HEK293 (cell line): ENCODE measurements around the gene HMGN5.

Source experiments
- CTCF ChIA-PET: fragments of 350-600 bp; formaldehyde crosslinking; extraction: SDS; loops from one replicate; lab custom pipeline; 2021; ENCODE audit warnings: antibody characterized with exemption; lab: Yijun Ruan, JAX
- POLR2A ChIA-PET: fragments of 300-600 bp; formaldehyde crosslinking; extraction: SDS; loops from one replicate; lab custom pipeline; 2020; ENCODE audit warnings: antibody characterized with exemption, inconsistent platforms; lab: Yijun Ruan, JAX
- H3K27ac ChIP-seq: fragments of 200-500 bp; sonication (Bioruptor generic); 2 replicates; pipeline ENCODE4 v1.5.1; 2014; ENCODE audit warnings: low read depth, low read length, control low read depth, inconsistent platforms; ENCODE audit errors: extremely low read depth
- H3K36me3 ChIP-seq, 2 experiments: fragments of 200-500 bp in 1 of 2; sonication (Bioruptor generic) in 1 of 2; 1 replicate in 1 of 2; 2 replicates in 1 of 2; pipeline ENCODE4 v1.5.1; 2014 to 2017; ENCODE audit warnings: inconsistent platforms in 2 of 2, low read length in 2 of 2; ENCODE audit not compliant: control insufficient read depth in 2 of 2, insufficient read depth in 1 of 2
- H3K4me1 ChIP-seq: fragments of 200-500 bp; sonication (Bioruptor generic); 2 replicates; pipeline ENCODE4 v1.5.1; 2014; ENCODE audit warnings: mild to moderate bottlenecking, low read length, inconsistent platforms; ENCODE audit not compliant: control insufficient read depth, insufficient read depth
- H3K4me3 ChIP-seq: 2 replicates; pipeline ENCODE4 v1.5.1; 2011; ENCODE audit warnings: low read depth, mild to moderate bottlenecking, control low read depth, low read length, moderate library complexity
- H3K9me3 ChIP-seq: fragments of 200-500 bp; sonication (Bioruptor generic); 2 replicates; pipeline ENCODE4 v1.5.1; 2014; ENCODE audit warnings: low read depth, low read length, inconsistent platforms; ENCODE audit not compliant: control insufficient read depth, insufficient read depth
- HOXD13 ChIP-seq: sonication (generic); formaldehyde crosslinking; IDR thresholded peaks from 2 replicates; pipeline ENCODE4 v1.8.0; 2022; ENCODE audit warnings: missing genetic modification reagents, borderline replicate concordance
- IKZF3 ChIP-seq: fragments of 450-650 bp; IDR thresholded peaks from 2 replicates; pipeline ENCODE4 v1.5.0; 2018; ENCODE audit warnings: missing biosample characterization, mild to moderate bottlenecking, missing genetic modification characterization, moderate library complexity
- SALL2 ChIP-seq: fragments of 450-650 bp; formaldehyde crosslinking; IDR thresholded peaks from 2 replicates; pipeline ENCODE4 v1.5.0; 2017; ENCODE audit warnings: missing biosample characterization, mild to moderate bottlenecking, missing genetic modification characterization, borderline replicate concordance
- ZNF10 ChIP-seq: fragments of 450-650 bp; formaldehyde crosslinking; IDR thresholded peaks from 2 replicates; pipeline ENCODE4 v1.5.1; 2017; ENCODE audit warnings: missing biosample characterization, missing genetic modification characterization
- ZNF155 ChIP-seq: fragments of 450-650 bp; formaldehyde crosslinking; IDR thresholded peaks from 2 replicates; pipeline ENCODE4 v1.5.1; 2016; ENCODE audit warnings: missing biosample characterization, missing genetic modification characterization
- ZNF292 ChIP-seq: fragments of 450-650 bp; formaldehyde crosslinking; IDR thresholded peaks from 2 replicates; pipeline ENCODE4 v1.5.1; 2016; ENCODE audit warnings: low read depth, missing biosample characterization, missing genetic modification characterization, borderline replicate concordance
- ZNF335 ChIP-seq: fragments of 450-650 bp; formaldehyde crosslinking; conservative IDR thresholded peaks from 2 replicates; pipeline ENCODE4 v1.5.1; 2016; ENCODE audit warnings: missing biosample characterization, missing genetic modification characterization
- ZNF354C ChIP-seq: fragments of 450-650 bp; formaldehyde crosslinking; IDR thresholded peaks from 2 replicates; pipeline ENCODE4 v1.5.1; 2016; ENCODE audit warnings: missing biosample characterization, missing genetic modification characterization, low read depth, borderline replicate concordance
- ZNF433 ChIP-seq: fragments of 450-650 bp; formaldehyde crosslinking; IDR thresholded peaks from 2 replicates; pipeline ENCODE4 v1.5.1; 2016; ENCODE audit warnings: missing biosample characterization, missing genetic modification characterization, low read depth
- ZNF529 ChIP-seq: fragments of 450-650 bp; formaldehyde crosslinking; IDR thresholded peaks from 2 replicates; pipeline ENCODE4 v1.5.1; 2017; ENCODE audit warnings: missing genetic modification characterization, missing biosample characterization; ENCODE audit not compliant: insufficient replicate concordance
- ZNF623 ChIP-seq: fragments of 450-650 bp; formaldehyde crosslinking; IDR thresholded peaks from 2 replicates; pipeline ENCODE4 v1.5.1; 2016; ENCODE audit warnings: missing biosample characterization, missing genetic modification characterization
- ZNF707 ChIP-seq: fragments of 450-650 bp; formaldehyde crosslinking; IDR thresholded peaks from 2 replicates; pipeline ENCODE4 v1.5.1; 2016; ENCODE audit warnings: missing biosample characterization, missing genetic modification characterization
- ZNF76 ChIP-seq: fragments of 450-650 bp; formaldehyde crosslinking; IDR thresholded peaks from 2 replicates; pipeline ENCODE4; 2016; ENCODE audit warnings: low read depth, missing biosample characterization, missing genetic modification characterization, borderline replicate concordance
- ZXDB ChIP-seq: fragments of 450-650 bp; formaldehyde crosslinking; IDR thresholded peaks from 2 replicates; pipeline ENCODE4 v1.5.1; 2016; ENCODE audit warnings: missing biosample characterization, missing genetic modification characterization
- TF ChIP-seq, protein P1 (sequence below): fragments of 450-650 bp; formaldehyde crosslinking; optimal IDR thresholded peaks from 2 replicates; pipeline ENCODE3; 2016; ENCODE audit warnings: missing biosample characterization, mild to moderate bottlenecking, missing genetic modification characterization
- TF ChIP-seq, protein P2 (sequence below): fragments of 450-650 bp; formaldehyde crosslinking; IDR thresholded peaks from 2 replicates; pipeline ENCODE4 v1.5.1; 2016; ENCODE audit warnings: missing biosample characterization, missing genetic modification characterization, borderline replicate concordance
- TF ChIP-seq, protein P3 (sequence below): fragments of 450-650 bp; formaldehyde crosslinking; IDR thresholded peaks from 2 replicates; pipeline ENCODE4 v1.5.1; 2016; ENCODE audit warnings: missing biosample characterization, missing genetic modification characterization
- TF ChIP-seq, protein P4 (sequence below): fragments of 450-650 bp; formaldehyde crosslinking; IDR thresholded peaks from 2 replicates; pipeline ENCODE4 v1.5.1; 2016; ENCODE audit warnings: missing biosample characterization, missing genetic modification characterization
- TF ChIP-seq, protein P5 (sequence below): fragments of 450-650 bp; IDR thresholded peaks from 2 replicates; pipeline ENCODE4 v1.5.1; 2018; ENCODE audit warnings: missing biosample characterization, missing genetic modification characterization
- TF ChIP-seq, protein P6 (sequence below): fragments of 450-650 bp; formaldehyde crosslinking; IDR thresholded peaks from 2 replicates; pipeline ENCODE4 v1.5.1; 2016; ENCODE audit warnings: missing biosample characterization, missing genetic modification characterization, borderline replicate concordance
- TF ChIP-seq, protein P7 (sequence below): fragments of 450-650 bp; formaldehyde crosslinking; IDR thresholded peaks from 2 replicates; pipeline ENCODE4 v1.5.1; 2016; ENCODE audit warnings: missing biosample characterization, missing genetic modification characterization

HMGN5 gene

DNA sequence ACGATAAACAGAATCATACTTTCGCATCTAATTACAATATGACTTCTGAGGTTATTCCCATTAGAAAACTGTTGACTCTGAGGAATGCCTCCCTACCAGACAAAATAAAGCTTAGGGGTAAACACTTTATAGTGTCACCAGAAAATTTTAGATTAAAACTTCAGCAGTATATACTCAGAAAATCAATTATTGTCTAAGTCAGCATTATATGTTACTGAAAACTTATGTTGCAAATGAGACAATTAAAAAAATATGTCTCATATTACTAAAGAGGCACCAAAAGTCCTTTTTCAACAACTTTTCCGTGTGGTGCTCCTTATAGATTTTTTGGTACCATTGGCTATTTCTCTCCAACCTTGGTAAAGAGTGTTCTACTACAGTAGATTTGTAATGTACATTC lies 91.4 kb downstream of the HMGN5 start:
- no peaks in the 10 kb centered on the region; a peak in 1 of 3 replicates for H3K36me3 ChIP-seq
- POLR2A ChIA-PET: no interaction called here
- H3K4me1 ChIP-seq: no peaks in the 10 kb centered on the region
- no peak overlapping the region for H3K27ac ChIP-seq
- CTCF ChIA-PET: no interaction called here
- TF ChIP-seq, protein P1, sequence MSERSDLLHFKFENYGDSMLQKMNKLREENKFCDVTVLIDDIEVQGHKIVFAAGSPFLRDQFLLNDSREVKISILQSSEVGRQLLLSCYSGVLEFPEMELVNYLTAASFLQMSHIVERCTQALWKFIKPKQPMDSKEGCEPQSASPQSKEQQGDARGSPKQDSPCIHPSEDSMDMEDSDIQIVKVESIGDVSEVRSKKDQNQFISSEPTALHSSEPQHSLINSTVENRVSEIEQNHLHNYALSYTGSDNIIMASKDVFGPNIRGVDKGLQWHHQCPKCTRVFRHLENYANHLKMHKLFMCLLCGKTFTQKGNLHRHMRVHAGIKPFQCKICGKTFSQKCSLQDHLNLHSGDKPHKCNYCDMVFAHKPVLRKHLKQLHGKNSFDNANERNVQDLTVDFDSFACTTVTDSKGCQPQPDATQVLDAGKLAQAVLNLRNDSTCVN (tag by site-specific recombination): no peak
- TF ChIP-seq, protein P2, sequence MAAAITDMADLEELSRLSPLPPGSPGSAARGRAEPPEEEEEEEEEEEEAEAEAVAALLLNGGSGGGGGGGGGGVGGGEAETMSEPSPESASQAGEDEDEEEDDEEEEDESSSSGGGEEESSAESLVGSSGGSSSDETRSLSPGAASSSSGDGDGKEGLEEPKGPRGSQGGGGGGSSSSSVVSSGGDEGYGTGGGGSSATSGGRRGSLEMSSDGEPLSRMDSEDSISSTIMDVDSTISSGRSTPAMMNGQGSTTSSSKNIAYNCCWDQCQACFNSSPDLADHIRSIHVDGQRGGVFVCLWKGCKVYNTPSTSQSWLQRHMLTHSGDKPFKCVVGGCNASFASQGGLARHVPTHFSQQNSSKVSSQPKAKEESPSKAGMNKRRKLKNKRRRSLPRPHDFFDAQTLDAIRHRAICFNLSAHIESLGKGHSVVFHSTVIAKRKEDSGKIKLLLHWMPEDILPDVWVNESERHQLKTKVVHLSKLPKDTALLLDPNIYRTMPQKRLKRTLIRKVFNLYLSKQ (tag by site-specific recombination): no peak
- TF ChIP-seq ZNF529 (no peak), IKZF3 (no peak), ZXDB (tag by site-specific recombination) (no peak), ZNF623 (no peak), ZNF292 (tag by site-specific recombination) (no peak), ZNF707 (no peak)
- TF ChIP-seq, protein P3, sequence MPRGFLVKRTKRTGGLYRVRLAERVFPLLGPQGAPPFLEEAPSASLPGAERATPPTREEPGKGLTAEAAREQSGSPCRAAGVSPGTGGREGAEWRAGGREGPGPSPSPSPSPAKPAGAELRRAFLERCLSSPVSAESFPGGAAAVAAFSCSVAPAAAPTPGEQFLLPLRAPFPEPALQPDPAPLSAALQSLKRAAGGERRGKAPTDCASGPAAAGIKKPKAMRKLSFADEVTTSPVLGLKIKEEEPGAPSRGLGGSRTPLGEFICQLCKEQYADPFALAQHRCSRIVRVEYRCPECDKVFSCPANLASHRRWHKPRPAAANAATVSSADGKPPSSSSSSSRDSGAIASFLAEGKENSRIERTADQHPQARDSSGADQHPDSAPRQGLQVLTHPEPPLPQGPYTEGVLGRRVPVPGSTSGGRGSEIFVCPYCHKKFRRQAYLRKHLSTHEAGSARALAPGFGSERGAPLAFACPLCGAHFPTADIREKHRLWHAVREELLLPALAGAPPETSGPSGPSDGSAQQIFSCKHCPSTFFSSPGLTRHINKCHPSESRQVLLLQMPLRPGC (tag by site-specific recombination): no peak
- TF ChIP-seq, protein P4, sequence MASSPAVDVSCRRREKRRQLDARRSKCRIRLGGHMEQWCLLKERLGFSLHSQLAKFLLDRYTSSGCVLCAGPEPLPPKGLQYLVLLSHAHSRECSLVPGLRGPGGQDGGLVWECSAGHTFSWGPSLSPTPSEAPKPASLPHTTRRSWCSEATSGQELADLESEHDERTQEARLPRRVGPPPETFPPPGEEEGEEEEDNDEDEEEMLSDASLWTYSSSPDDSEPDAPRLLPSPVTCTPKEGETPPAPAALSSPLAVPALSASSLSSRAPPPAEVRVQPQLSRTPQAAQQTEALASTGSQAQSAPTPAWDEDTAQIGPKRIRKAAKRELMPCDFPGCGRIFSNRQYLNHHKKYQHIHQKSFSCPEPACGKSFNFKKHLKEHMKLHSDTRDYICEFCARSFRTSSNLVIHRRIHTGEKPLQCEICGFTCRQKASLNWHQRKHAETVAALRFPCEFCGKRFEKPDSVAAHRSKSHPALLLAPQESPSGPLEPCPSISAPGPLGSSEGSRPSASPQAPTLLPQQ (tag by site-specific recombination): no peak
- TF ChIP-seq, all 188 proteins: peak for 0
- Histone ChIP-seq H3K9me3 (no peaks in the 10 kb centered on the region; the same call in 1 of the 2 replicates), H3K4me3 (no peak overlapping the region)

DNA sequence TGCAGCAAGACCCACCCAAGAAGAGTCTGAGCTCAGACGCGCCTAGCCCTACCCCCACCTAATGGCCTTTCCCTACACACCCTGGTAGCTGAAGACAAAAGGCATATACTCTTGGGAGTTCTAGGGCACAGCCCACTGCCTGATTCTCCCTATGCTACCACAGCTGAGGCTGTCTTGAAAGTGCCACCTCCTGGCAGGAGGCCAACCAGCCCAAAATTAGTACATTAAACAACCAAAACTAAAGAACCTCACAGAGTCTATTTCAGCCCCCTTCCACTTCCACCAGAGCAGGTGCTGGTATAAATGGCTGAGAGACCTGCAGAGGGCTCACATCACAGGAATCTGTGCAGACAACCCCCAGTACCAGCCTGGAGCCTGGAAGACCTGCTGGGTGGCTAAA lies 119.1 kb downstream of the HMGN5 start:
- ChIA-PET POLR2A (no interaction called here), CTCF (interaction anchor here (1.1 kb wide), 1 partner anchor 60 kb away, joined by 4 read pairs; no protein-coding TSS in a partner anchor)
- H3K4me1 ChIP-seq: no peaks in the 10 kb centered on the region
- H3K9me3 ChIP-seq: peaks cover 3% of the 10 kb centered on the region; the same call in 1 of the 2 replicates
- H3K27ac ChIP-seq: no peak overlapping the region
- no peaks in the 10 kb centered on the region for H3K36me3 ChIP-seq
- no peak overlapping the region for H3K4me3 ChIP-seq
- TF ChIP-seq ZNF354C (tag by site-specific recombination) (no peak), SALL2 (tag by site-specific recombination) (no peak), ZNF155 (tag by site-specific recombination) (no peak), ZNF335 (no peak), ZNF433 (tag by site-specific recombination) (no peak), ZNF76 (tag by site-specific recombination) (no peak), ZNF10 (no peak), HOXD13 (CRISPR knock-in tag) (no peak)
- TF ChIP-seq, protein P5, sequence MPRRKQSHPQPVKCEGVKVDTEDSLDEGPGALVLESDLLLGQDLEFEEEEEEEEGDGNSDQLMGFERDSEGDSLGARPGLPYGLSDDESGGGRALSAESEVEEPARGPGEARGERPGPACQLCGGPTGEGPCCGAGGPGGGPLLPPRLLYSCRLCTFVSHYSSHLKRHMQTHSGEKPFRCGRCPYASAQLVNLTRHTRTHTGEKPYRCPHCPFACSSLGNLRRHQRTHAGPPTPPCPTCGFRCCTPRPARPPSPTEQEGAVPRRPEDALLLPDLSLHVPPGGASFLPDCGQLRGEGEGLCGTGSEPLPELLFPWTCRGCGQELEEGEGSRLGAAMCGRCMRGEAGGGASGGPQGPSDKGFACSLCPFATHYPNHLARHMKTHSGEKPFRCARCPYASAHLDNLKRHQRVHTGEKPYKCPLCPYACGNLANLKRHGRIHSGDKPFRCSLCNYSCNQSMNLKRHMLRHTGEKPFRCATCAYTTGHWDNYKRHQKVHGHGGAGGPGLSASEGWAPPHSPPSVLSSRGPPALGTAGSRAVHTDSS: no peak
- TF ChIP-seq, protein P6, sequence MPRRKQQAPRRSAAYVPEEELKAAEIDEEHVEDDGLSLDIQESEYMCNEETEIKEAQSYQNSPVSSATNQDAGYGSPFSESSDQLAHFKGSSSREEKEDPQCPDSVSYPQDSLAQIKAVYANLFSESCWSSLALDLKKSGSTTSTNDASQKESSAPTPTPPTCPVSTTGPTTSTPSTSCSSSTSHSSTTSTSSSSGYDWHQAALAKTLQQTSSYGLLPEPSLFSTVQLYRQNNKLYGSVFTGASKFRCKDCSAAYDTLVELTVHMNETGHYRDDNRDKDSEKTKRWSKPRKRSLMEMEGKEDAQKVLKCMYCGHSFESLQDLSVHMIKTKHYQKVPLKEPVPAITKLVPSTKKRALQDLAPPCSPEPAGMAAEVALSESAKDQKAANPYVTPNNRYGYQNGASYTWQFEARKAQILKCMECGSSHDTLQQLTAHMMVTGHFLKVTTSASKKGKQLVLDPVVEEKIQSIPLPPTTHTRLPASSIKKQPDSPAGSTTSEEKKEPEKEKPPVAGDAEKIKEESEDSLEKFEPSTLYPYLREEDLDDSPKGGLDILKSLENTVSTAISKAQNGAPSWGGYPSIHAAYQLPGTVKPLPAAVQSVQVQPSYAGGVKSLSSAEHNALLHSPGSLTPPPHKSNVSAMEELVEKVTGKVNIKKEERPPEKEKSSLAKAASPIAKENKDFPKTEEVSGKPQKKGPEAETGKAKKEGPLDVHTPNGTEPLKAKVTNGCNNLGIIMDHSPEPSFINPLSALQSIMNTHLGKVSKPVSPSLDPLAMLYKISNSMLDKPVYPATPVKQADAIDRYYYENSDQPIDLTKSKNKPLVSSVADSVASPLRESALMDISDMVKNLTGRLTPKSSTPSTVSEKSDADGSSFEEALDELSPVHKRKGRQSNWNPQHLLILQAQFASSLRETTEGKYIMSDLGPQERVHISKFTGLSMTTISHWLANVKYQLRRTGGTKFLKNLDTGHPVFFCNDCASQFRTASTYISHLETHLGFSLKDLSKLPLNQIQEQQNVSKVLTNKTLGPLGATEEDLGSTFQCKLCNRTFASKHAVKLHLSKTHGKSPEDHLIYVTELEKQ (tag by site-specific recombination): no peak
- TF ChIP-seq, protein P7, sequence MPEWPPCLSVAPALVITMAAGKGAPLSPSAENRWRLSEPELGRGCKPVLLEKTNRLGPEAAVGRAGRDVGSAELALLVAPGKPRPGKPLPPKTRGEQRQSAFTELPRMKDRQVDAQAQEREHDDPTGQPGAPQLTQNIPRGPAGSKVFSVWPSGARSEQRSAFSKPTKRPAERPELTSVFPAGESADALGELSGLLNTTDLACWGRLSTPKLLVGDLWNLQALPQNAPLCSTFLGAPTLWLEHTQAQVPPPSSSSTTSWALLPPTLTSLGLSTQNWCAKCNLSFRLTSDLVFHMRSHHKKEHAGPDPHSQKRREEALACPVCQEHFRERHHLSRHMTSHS (tag by site-specific recombination): no peak
